ENCODE results near the gene CS. TPM values are rescaled to one million over a fixed set of nuclear protein-coding genes. Genes with fewer than 3 reads are reported as not detected.
"Not testable (repeated sequence)": the region's sequence is repeated elsewhere in the genome, so short reads cannot be mapped to it uniquely, and the experiment has no call there.

Gene CS
- polyA plus RNA-seq, 4 donors, result 169 to 213 (median 200) TPM

- DNase-seq (ENCODE audit: low read depth in 4 of 4, low spot score in 2 of 4), result no peak
Observed at GRCh38 chr12:56282579-56282978, 17.6 kb downstream of the CS start.

GRCh38 chr12:56282030-56282429, 18.1 kb downstream of the CS start:
- DNase-seq (ENCODE audit: low read depth in 4 of 4, low spot score in 2 of 4), result no peak

GRCh38 chr12:56280849-56281248, 19.3 kb downstream of the CS start:
- DNase-seq (ENCODE audit: low read depth in 4 of 4, low spot score in 2 of 4), result no peak

- no peak for DNase-seq (ENCODE audit: low read depth in 4 of 4, low spot score in 2 of 4)
Observed at GRCh38 chr12:56278905-56279304, 21.2 kb downstream of the CS start.

GRCh38 chr12:56274299-56274698, 25.8 kb downstream of the CS start:
- no peak for DNase-seq (ENCODE audit: low read depth in 4 of 4, low spot score in 2 of 4)

GRCh38 chr12:56272468-56272867, 27.7 kb downstream of the CS start:
- DNase-seq (ENCODE audit: low read depth in 4 of 4, low spot score in 2 of 4), result not testable (repeated sequence)

GRCh38 chr12:56271031-56271430, 29.1 kb downstream of the CS start:
- DNase-seq (ENCODE audit: low read depth in 4 of 4, low spot score in 2 of 4), result peak in 1 of 4 donors; percentile 8

- DNase-seq (ENCODE audit: low read depth in 4 of 4, low spot score in 2 of 4), result no peak
Observed at GRCh38 chr12:56267443-56268071, 32.6 kb downstream of the CS start.

- DNase-seq (ENCODE audit: low read depth in 4 of 4, low spot score in 2 of 4), result peak; percentile 75 to 91 (median 86)
Observed at GRCh38 chr12:56266693-56267442, 33.3 kb downstream of the CS start, which contains the start of gene COQ10A. Gene COQ10A, plus strand, starts transcription at chr12:56266942. Its CDS starts 177 bp downstream, at chr12:56267119.

- not testable (repeated sequence) for DNase-seq (ENCODE audit: low read depth in 4 of 4, low spot score in 2 of 4)
Observed at GRCh38 chr12:56266068-56266692, 34.0 kb downstream of the CS start.

- not testable (repeated sequence) for DNase-seq (ENCODE audit: low read depth in 4 of 4, low spot score in 2 of 4)
Observed at GRCh38 chr12:56262955-56263354, 37.2 kb downstream of the CS start.

- DNase-seq (ENCODE audit: low read depth in 4 of 4, low spot score in 2 of 4), result no peak
Observed at GRCh38 chr12:56261503-56262232, 38.5 kb downstream of the CS start.

GRCh38 chr12:56260921-56261320, 39.2 kb downstream of the CS start:
- no peak for DNase-seq (ENCODE audit: low read depth in 4 of 4, low spot score in 2 of 4)

GRCh38 chr12:56260380-56260779, 39.8 kb downstream of the CS start:
- DNase-seq (ENCODE audit: low read depth in 4 of 4, low spot score in 2 of 4), result no peak

GRCh38 chr12:56258820-56259183, 41.3 kb downstream of the CS start:
- no peak for DNase-seq (ENCODE audit: low read depth in 4 of 4, low spot score in 2 of 4)

GRCh38 chr12:56258068-56258819, 41.9 kb downstream of the CS start, which contains the start of gene ANKRD52:
Gene ANKRD52, minus strand, starts transcription at chr12:56258384. Its CDS starts 115 bp downstream, at chr12:56258269.
- DNase-seq (ENCODE audit: low read depth in 4 of 4, low spot score in 2 of 4), result peak; percentile 64 to 79 (median 72)

GRCh38 chr12:56257491-56258067, 42.6 kb downstream of the CS start:
- DNase-seq (ENCODE audit: low read depth in 4 of 4, low spot score in 2 of 4), result peak in 3 of 4 donors; percentile 15 to 32 (median 27)

- no peak for DNase-seq (ENCODE audit: low read depth in 4 of 4, low spot score in 2 of 4)
Observed at GRCh38 chr12:56257071-56257470, 43.1 kb downstream of the CS start.

- no peak for DNase-seq (ENCODE audit: low read depth in 4 of 4, low spot score in 2 of 4)
Observed at GRCh38 chr12:56256326-56256960, 43.7 kb downstream of the CS start.
